ENCODE data around the gene PLPPR4. TPM values are rescaled to one million over a fixed set of nuclear protein-coding genes. Genes with fewer than 3 reads are reported as not detected.
"Not testable (repeated sequence)": the region's sequence is repeated elsewhere in the genome, so short reads cannot be mapped to it uniquely, and the experiment has no call there.

Gene PLPPR4
- total and polyA plus RNA-seq, 5 donors, result 0.14 to 0.44 (median 0.28) TPM

- intact Hi-C loops (cut with DNase I), result no loop called here
- ATAC-seq (no peak), DNase-seq (no peak)
Measured at GRCh38 chr1:99236756-99237155, 27.5 kb upstream of the PLPPR4 start.

GRCh38 chr1:99239690-99240089, 24.6 kb upstream of the PLPPR4 start:
- ATAC-seq (no peak), DNase-seq (no peak)
- H3K4me1 ChIP-seq (ENCODE audit: control insufficient read depth, insufficient read depth, low read length), result no peaks in the 10 kb centered on the region
- intact Hi-C loops (cut with DNase I), result no loop called here
- no peaks in the 10 kb centered on the region for H3K9me3 ChIP-seq (ENCODE audit: control insufficient read depth, low read length)
- H3K27ac ChIP-seq (ENCODE audit: low read length), result no peak overlapping the region
- 68% methylated on average over 6 of the region's 6 CpGs for WGBS
- no peak overlapping the region for H3K4me3 ChIP-seq (ENCODE audit: low read length)
- H3K27me3 ChIP-seq (ENCODE audit: control insufficient read depth, insufficient read depth), result no peaks in the 10 kb centered on the region

More at GRCh38 chr1:99236756-99237155, 27.5 kb upstream of the PLPPR4 start:
- Histone ChIP-seq H3K27ac (ENCODE audit: low read length) (no peak overlapping the region), H3K4me1 (ENCODE audit: control insufficient read depth, insufficient read depth, low read length) (no peaks in the 10 kb centered on the region), H3K4me3 (ENCODE audit: low read length) (no peak overlapping the region), H3K9me3 (ENCODE audit: control insufficient read depth, low read length) (no peaks in the 10 kb centered on the region), H3K27me3 (ENCODE audit: control insufficient read depth, insufficient read depth) (no peaks in the 10 kb centered on the region)

- DNase-seq (no peak), ATAC-seq (no peak)
- intact Hi-C loops (cut with DNase I), result no loop called here
- H3K4me3 ChIP-seq (ENCODE audit: low read length), result no peak overlapping the region
- WGBS, result 90% methylated on average over 2 of the region's 2 CpGs
- H3K27me3 ChIP-seq (ENCODE audit: control insufficient read depth, insufficient read depth), result no peaks in the 10 kb centered on the region
- H3K27ac ChIP-seq (ENCODE audit: low read length), result no peak overlapping the region
- H3K4me1 ChIP-seq (ENCODE audit: control insufficient read depth, insufficient read depth, low read length), result no peaks in the 10 kb centered on the region
- H3K9me3 ChIP-seq (ENCODE audit: control insufficient read depth, low read length), result no peaks in the 10 kb centered on the region
Measured at GRCh38 chr1:99240621-99241020, 23.7 kb upstream of the PLPPR4 start.

DNA sequence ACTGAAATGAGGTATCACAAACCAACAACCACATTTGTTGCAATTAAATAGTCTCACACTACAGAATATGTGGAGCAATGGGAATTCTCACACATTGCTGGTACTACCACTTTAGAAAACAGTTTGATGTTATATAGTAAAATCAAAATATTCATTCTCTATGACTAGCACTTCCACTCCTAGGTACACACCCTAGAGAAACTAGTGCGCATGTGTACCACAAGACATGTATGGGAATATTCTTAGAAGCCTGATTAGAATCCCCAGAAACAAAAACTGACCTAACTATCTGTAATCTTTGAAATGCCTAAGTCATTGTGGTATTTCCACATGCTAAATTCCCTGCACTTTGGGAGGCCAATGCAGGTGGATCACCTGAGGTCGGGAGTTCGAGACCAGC, 18.1 kb upstream of the PLPPR4 start:
- DNase-seq (no peak), ATAC-seq (no peak)
- intact Hi-C loops (cut with DNase I), result no loop called here
- Histone ChIP-seq H3K4me1 (ENCODE audit: control insufficient read depth, insufficient read depth, low read length) (no peaks in the 10 kb centered on the region), H3K27me3 (ENCODE audit: control insufficient read depth, insufficient read depth) (no peaks in the 10 kb centered on the region), H3K27ac (ENCODE audit: low read length) (no peak overlapping the region), H3K9me3 (ENCODE audit: control insufficient read depth, low read length) (no peaks in the 10 kb centered on the region), H3K4me3 (ENCODE audit: low read length) (no peak overlapping the region)
- WGBS, result 91% methylated on average over 3 of the region's 3 CpGs

DNA sequence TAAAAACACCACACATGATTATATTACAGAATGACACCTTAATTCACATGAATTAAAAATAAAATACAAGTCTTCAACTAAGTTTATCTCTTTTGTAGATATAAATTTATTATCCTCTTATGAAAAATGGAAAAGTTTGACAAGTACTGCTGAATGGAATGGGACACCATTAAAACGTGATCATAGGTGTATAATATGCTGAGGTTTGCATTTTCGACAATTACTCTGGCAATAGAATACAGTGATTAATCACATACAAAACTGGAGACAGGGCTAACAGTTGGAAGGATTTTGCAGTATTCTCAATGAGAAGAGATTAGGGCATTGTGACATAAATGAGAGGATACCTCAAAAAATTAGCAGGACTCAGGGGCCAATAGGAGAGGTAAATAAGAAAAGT, 17.1 kb upstream of the PLPPR4 start:
- 86% methylated on average over 2 of the region's 2 CpGs for WGBS
- Histone ChIP-seq H3K4me3 (ENCODE audit: low read length) (no peak overlapping the region), H3K27ac (ENCODE audit: low read length) (no peak overlapping the region), H3K4me1 (ENCODE audit: control insufficient read depth, insufficient read depth, low read length) (no peaks in the 10 kb centered on the region), H3K27me3 (ENCODE audit: control insufficient read depth, insufficient read depth) (no peaks in the 10 kb centered on the region), H3K9me3 (ENCODE audit: control insufficient read depth, low read length) (no peaks in the 10 kb centered on the region)
- ATAC-seq (no peak), DNase-seq (no peak)
- intact Hi-C loops (cut with DNase I), result no loop called here

DNA sequence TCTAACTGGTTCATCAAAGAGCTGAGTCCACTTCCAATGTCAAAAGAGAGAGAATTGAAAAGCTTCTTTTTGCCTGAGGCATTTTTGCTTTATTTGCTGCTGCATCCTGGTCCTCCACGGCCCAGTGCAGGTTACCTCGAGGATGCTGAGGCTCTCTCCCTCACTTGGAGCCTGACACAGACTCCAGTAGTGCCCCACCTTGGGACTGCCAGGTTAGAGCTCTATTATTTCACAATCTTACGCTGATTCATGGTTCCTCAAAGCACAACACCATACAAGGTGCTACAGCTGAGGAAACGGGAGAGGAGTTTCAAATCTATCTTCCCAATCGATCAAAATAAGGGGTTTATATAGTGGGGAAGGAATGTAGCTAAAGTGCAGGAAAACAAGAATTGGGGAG, 13.6 kb upstream of the PLPPR4 start:
- ATAC-seq, result no peak
- intact Hi-C loops (cut with DNase I), result no loop called here
- H3K27me3 ChIP-seq (ENCODE audit: control insufficient read depth, insufficient read depth), result no peaks in the 10 kb centered on the region
- no peaks in the 10 kb centered on the region for H3K4me1 ChIP-seq (ENCODE audit: control insufficient read depth, insufficient read depth, low read length)
- H3K4me3 ChIP-seq (ENCODE audit: low read length), result no peak overlapping the region
- DNase-seq, result no peak
- H3K9me3 ChIP-seq (ENCODE audit: control insufficient read depth, low read length), result no peaks in the 10 kb centered on the region
- 88% methylated on average over 5 of the region's 5 CpGs for WGBS
- H3K27ac ChIP-seq (ENCODE audit: low read length), result no peak overlapping the region

GRCh38 chr1:99251308-99251707, 13.0 kb upstream of the PLPPR4 start:
- H3K4me1 ChIP-seq (ENCODE audit: control insufficient read depth, insufficient read depth, low read length), result no peaks in the 10 kb centered on the region
- H3K9me3 ChIP-seq (ENCODE audit: control insufficient read depth, low read length), result no peaks in the 10 kb centered on the region
- no peak overlapping the region for H3K27ac ChIP-seq (ENCODE audit: low read length)
- no peaks in the 10 kb centered on the region for H3K27me3 ChIP-seq (ENCODE audit: control insufficient read depth, insufficient read depth)
- no peak overlapping the region for H3K4me3 ChIP-seq (ENCODE audit: low read length)
- no peak for ATAC-seq
- DNase-seq, result no peak
- 97% methylated on average over 1 of the region's 1 CpG for WGBS
- intact Hi-C loops (cut with DNase I), result no loop called here

GRCh38 chr1:99252630-99253029, 11.7 kb upstream of the PLPPR4 start:
- 56% methylated on average over 2 of the region's 2 CpGs for WGBS
- intact Hi-C loops (cut with DNase I), result no loop called here
- no peak for ATAC-seq

GRCh38 chr1:99260402-99260801, 3.9 kb upstream of the PLPPR4 start:
- H3K9me3 ChIP-seq (ENCODE audit: control insufficient read depth, low read length); DNase-seq; H3K27me3 ChIP-seq (ENCODE audit: control insufficient read depth, insufficient read depth); H3K4me3 ChIP-seq (ENCODE audit: low read length); H3K27ac ChIP-seq (ENCODE audit: low read length); ATAC-seq; H3K4me1 ChIP-seq (ENCODE audit: control insufficient read depth, insufficient read depth, low read length); intact Hi-C loops (cut with DNase I): not testable (repeated sequence)
- WGBS, result 98% methylated on average over 3 of the region's 3 CpGs

More at GRCh38 chr1:99252630-99253029, 11.7 kb upstream of the PLPPR4 start:
- no peak for DNase-seq
- Histone ChIP-seq H3K27me3 (ENCODE audit: control insufficient read depth, insufficient read depth) (no peaks in the 10 kb centered on the region), H3K9me3 (ENCODE audit: control insufficient read depth, low read length) (no peaks in the 10 kb centered on the region), H3K4me3 (ENCODE audit: low read length) (no peak overlapping the region), H3K27ac (ENCODE audit: low read length) (no peak overlapping the region), H3K4me1 (ENCODE audit: control insufficient read depth, insufficient read depth, low read length) (no peaks in the 10 kb centered on the region)

DNA sequence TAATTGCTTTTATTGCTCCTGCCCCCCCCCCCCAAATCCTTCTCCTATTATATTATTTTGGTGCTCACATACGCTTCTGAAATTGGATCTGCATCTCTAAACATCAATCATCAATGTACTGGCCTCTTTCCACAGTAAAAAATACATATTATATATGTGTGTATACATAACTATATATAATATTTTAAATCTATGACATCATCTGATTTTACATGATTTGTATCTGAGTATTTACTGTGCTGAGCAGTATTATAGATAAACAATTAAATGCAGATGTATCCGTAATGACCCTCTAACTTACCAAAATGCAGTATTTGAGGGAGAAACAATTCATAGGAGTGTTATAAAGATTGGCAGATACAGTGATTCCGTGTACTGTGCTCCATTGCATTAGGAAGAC, 832 bp downstream of the PLPPR4 start:
- Histone ChIP-seq H3K4me3 (ENCODE audit: low read length) (no peak overlapping the region), H3K27ac (ENCODE audit: low read length) (no peak overlapping the region), H3K27me3 (ENCODE audit: control insufficient read depth, insufficient read depth) (no peaks in the 10 kb centered on the region), H3K4me1 (ENCODE audit: control insufficient read depth, insufficient read depth, low read length) (no peaks in the 10 kb centered on the region), H3K9me3 (ENCODE audit: control insufficient read depth, low read length) (no peaks in the 10 kb centered on the region)
- DNase-seq, result no peak
- no peak for ATAC-seq
- intact Hi-C loops (cut with DNase I), result no loop called here
- WGBS, result 65% methylated on average over 3 of the region's 3 CpGs

GRCh38 chr1:99266726-99267125, 2.4 kb downstream of the PLPPR4 start:
- H3K9me3 ChIP-seq (ENCODE audit: control insufficient read depth, low read length), result no peaks in the 10 kb centered on the region
- WGBS, result 81% methylated on average over 2 of the region's 2 CpGs
- H3K27ac ChIP-seq (ENCODE audit: low read length), result no peak overlapping the region
- H3K4me1 ChIP-seq (ENCODE audit: control insufficient read depth, insufficient read depth, low read length), result no peaks in the 10 kb centered on the region
- no peak for DNase-seq
- intact Hi-C loops (cut with DNase I), result no loop called here
- no peak for ATAC-seq
- H3K4me3 ChIP-seq (ENCODE audit: low read length), result no peak overlapping the region
- H3K27me3 ChIP-seq (ENCODE audit: control insufficient read depth, insufficient read depth), result no peaks in the 10 kb centered on the region

- Histone ChIP-seq H3K27ac (ENCODE audit: low read length) (no peak overlapping the region), H3K4me1 (ENCODE audit: control insufficient read depth, insufficient read depth, low read length) (no peaks in the 10 kb centered on the region), H3K27me3 (ENCODE audit: control insufficient read depth, insufficient read depth) (no peaks in the 10 kb centered on the region), H3K9me3 (ENCODE audit: control insufficient read depth, low read length) (no peaks in the 10 kb centered on the region), H3K4me3 (ENCODE audit: low read length) (no peak overlapping the region)
- 80% methylated on average over 1 of the region's 1 CpG for WGBS
- DNase-seq (no peak), ATAC-seq (no peak)
- intact Hi-C loops (cut with DNase I), result no loop called here
Measured at GRCh38 chr1:99268021-99268420, 3.7 kb downstream of the PLPPR4 start.
